Prostate gland (tissue), 2 donors: ENCODE results near the gene DLG2.

ENCODE experiments used
- CTCF ChIP-seq, 4 experiments: fragments of 200-600 bp in 2 of 4; fragments of 450-650 bp in 2 of 4; sonication (generic) in 2 of 4; IDR thresholded peaks; 1 replicate in 3 of 4; 2 replicates in 1 of 4; pipeline ENCODE4 v1.5.1; 2016 to 2019; ENCODE audit warnings: antibody characterized with exemption in 4 of 4, mild to moderate bottlenecking in 2 of 4, moderate library complexity in 2 of 4
- POLR2A ChIP-seq: fragments of 450-650 bp; IDR thresholded peaks from one replicate; pipeline ENCODE4 v1.6.1; 2016; ENCODE audit warnings: antibody characterized with exemption, mild to moderate bottlenecking
- POLR2AphosphoS5 ChIP-seq: sonication (generic); formaldehyde crosslinking; IDR thresholded peaks from one replicate; pipeline ENCODE4 v1.6.1; 2017; ENCODE audit warnings: antibody characterized with exemption

DNA sequence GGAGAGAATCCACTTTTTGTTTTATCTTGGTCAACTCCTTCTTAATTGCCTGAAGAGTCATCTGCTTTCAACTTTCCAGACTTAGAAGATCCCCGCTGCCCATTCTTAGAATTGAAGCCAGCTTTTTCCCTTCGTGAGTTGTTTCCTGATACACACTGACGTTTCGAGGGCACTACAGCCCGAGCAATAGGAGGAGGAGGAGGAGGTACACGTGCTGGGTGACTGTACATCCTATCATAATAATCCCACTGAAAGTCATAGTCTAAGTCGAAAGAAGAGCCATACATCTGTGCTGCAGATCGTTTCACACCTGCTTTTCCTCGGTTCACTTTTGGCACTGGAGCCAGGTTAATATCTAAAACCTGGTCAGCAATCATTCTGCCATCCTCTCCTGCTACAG, 606.1 kb downstream of the DLG2 start:
- no peak for TF ChIP-seq CTCF (IDR thresholded peaks at IDR 0.05)
- no peak for TF ChIP-seq POLR2A
- TF ChIP-seq POLR2AphosphoS5, result no peak
